Upper lobe of left lung (tissue), 6 donors: ENCODE results near the gene CDK6. TPM values are rescaled to one million over a fixed set of nuclear protein-coding genes. Genes with fewer than 3 reads are reported as not detected.
A peak's percentile ranks its signal among the peaks of the same experiment; 100 is the strongest.

Experiments used
- ATAC-seq, 2 donors: fragments of 200-7000 bp; cut with Tn5 transposase; one replicate each; pipeline ENCODE4 v1.9.1; 2022; ENCODE audit warnings: mild to moderate bottlenecking in 2 of 2, moderate library complexity in 2 of 2; ENCODE audit not compliant: low FRiP score in 2 of 2
- DNase-seq, 2 donors: peaks; one replicate each; pipeline ENCODE4 v3.0.0-alpha.2; 2019 to 2020
- H3K27ac ChIP-seq, 4 donors: fragments of 200-600 bp; sonication (generic); one replicate each; pipeline ENCODE4 v1.5.1; 2016 to 2019
- H3K27me3 ChIP-seq, 4 donors: fragments of 200-600 bp; sonication (generic); one replicate each; pipeline ENCODE4 v1.5.1; 2017 to 2019
- H3K36me3 ChIP-seq, 4 donors: fragments of 200-600 bp; sonication (generic); one replicate each; pipeline ENCODE4 v1.5.1; 2016 to 2019
- H3K4me1 ChIP-seq, 4 donors: fragments of 200-600 bp; sonication (generic); one replicate each; pipeline ENCODE4 v1.5.1; 2018 to 2019
- H3K4me3 ChIP-seq, 4 donors: fragments of 200-600 bp; sonication (generic); one replicate each; pipeline ENCODE4 v1.5.1; 2017 to 2019; ENCODE audit warnings: mild to moderate bottlenecking in 2 of 4, moderate library complexity in 1 of 4
- H3K9me3 ChIP-seq, 4 donors: fragments of 200-600 bp; sonication (generic); one replicate each; pipeline ENCODE4 v1.5.1; 2018 to 2019
- EP300 ChIP-seq, 4 donors: sonication (generic); formaldehyde crosslinking; IDR thresholded peaks; one replicate each; pipeline ENCODE4 v1.5.1; 2017; ENCODE audit warnings: antibody characterized with exemption in 4 of 4, control low read depth in 2 of 4
- POLR2A ChIP-seq, 4 donors: fragments of 450-650 bp; IDR thresholded peaks; one replicate each; pipeline ENCODE4 v1.5.1; 2016 to 2017; ENCODE audit warnings: antibody characterized with exemption in 4 of 4, mild to moderate bottlenecking in 2 of 4
- POLR2AphosphoS5 ChIP-seq, 2 donors: sonication (generic); formaldehyde crosslinking; IDR thresholded peaks; one replicate each; pipeline ENCODE4 v1.5.1; 2017; ENCODE audit warnings: antibody characterized with exemption in 2 of 2
- WGBS, 2 donors: methylation state at CpG; one replicate each; pipeline ENCODE4 v1.1.5; 2017 to 2018; 5-methylcytosine and 5-hydroxymethylcytosine counted together
- total RNA-seq, 6 donors: library from RNA; depleted of rRNA in 4 of 6; stranded (reverse); fragments of >200 nt in 4 of 6; gene quantifications; one replicate each; pipeline versions ENCODE4 v1.1.0 to v1.2.1, GENCODE V29; 2016 to 2021
- TF ChIP-seq, protein P1 (sequence below), 6 experiments: fragments of 450-650 bp in 4 of 6; fragments of 200-600 bp in 2 of 6; sonication (generic) in 2 of 6; IDR thresholded peaks; one replicate each; pipeline ENCODE4 v1.5.1; 2016 to 2019; ENCODE audit warnings: antibody characterized with exemption in 6 of 6
- donor health status: DM: no; HTN: no; CAD: no; lungs with moderate emphysema.
- donor health status: DM: no; HTN: yes; CAD: no; lungs with severe emphysema.

CDK6 gene
- total RNA-seq, 6 donors from 2014 or later, result 15.7 to 26.9 (median 19.9) TPM

DNA sequence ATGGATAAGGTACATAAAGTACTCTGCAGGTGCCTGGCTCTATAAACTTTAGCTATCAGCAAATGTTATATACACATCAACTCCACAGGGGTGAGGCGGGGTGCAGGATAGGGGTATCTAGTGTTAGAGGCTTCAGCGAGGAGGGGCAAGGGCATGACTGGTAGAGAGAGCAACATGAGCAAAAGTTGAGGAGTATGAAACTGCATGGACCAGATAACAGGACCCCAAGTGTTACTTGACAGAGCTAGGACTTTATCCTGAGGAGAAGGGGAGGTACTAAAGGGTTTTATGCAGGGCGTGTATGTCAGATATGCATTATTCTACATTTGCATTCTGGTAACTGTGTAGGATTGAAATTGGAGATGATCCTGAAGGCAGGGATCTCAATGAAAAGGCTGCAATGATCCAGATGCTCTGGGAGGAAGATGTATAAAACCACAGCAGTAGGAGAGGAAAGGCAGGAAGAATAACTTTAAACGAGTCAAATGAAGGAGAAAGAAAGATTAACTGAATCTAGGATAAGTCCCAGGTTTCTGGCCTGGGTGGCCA, 136.3 kb downstream of the CDK6 start:
- H3K4me3 ChIP-seq, result no peak overlapping the region
- H3K9me3 ChIP-seq, result peaks cover 0 to 2% (median 0%) of the 10 kb centered on the region in 4 donors
- ATAC-seq (no peak), DNase-seq (no peak)
- no peak overlapping the region for H3K27ac ChIP-seq
- WGBS, 2 donors, result 85 to 88% methylated on average over 4 of the region's 4 CpGs
- H3K4me1 ChIP-seq, result peaks cover 8 to 24% (median 18%) of the 10 kb centered on the region in 4 donors
- H3K27me3 ChIP-seq, result no peaks in the 10 kb centered on the region
- TF ChIP-seq POLR2AphosphoS5 (IDR thresholded peaks at IDR 0.05), result no peak
- TF ChIP-seq, protein P1, sequence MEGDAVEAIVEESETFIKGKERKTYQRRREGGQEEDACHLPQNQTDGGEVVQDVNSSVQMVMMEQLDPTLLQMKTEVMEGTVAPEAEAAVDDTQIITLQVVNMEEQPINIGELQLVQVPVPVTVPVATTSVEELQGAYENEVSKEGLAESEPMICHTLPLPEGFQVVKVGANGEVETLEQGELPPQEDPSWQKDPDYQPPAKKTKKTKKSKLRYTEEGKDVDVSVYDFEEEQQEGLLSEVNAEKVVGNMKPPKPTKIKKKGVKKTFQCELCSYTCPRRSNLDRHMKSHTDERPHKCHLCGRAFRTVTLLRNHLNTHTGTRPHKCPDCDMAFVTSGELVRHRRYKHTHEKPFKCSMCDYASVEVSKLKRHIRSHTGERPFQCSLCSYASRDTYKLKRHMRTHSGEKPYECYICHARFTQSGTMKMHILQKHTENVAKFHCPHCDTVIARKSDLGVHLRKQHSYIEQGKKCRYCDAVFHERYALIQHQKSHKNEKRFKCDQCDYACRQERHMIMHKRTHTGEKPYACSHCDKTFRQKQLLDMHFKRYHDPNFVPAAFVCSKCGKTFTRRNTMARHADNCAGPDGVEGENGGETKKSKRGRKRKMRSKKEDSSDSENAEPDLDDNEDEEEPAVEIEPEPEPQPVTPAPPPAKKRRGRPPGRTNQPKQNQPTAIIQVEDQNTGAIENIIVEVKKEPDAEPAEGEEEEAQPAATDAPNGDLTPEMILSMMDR (IDR thresholded peaks at IDR 0.05), result no peak
- no peak for TF ChIP-seq EP300 (IDR thresholded peaks at IDR 0.05)
- TF ChIP-seq POLR2A (IDR thresholded peaks at IDR 0.05), result no peak
- no peaks in the 10 kb centered on the region for H3K36me3 ChIP-seq

DNA sequence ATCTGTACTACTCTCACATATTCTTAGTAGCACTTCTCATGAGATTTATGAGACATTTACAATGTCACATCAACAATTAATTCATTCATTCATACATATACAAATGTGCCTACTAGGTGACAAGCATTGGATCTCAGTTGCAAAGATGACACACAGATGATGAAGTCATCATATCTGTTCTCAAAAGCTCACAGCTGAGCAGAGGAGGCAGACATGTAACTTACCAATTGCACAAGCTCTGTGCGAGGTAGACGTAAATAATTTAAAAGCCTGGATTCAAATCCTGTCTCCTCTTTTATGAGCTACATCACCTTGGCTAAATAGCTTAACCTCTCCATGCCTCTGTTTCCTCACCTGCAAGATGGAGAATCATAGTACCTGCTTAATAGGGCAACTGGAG, 136.8 kb downstream of the CDK6 start:
- Histone ChIP-seq H3K4me3 (no peak overlapping the region), H3K27ac (peak overlapping the region in 1 of 4 donors; percentile 51), H3K36me3 (no peaks in the 10 kb centered on the region), H3K9me3 (no peaks in the 10 kb centered on the region), H3K4me1 (peaks cover 8 to 24% (median 18%) of the 10 kb centered on the region in 4 donors), H3K27me3 (no peaks in the 10 kb centered on the region)
- 90% methylated on average over 2 of the region's 2 CpGs for WGBS, 2 donors
- ATAC-seq (no peak), DNase-seq (no peak)
- TF ChIP-seq POLR2A (IDR thresholded peaks at IDR 0.05) (no peak), EP300 (IDR thresholded peaks at IDR 0.05) (no peak), POLR2AphosphoS5 (IDR thresholded peaks at IDR 0.05) (no peak)
- TF ChIP-seq, protein P1 (IDR thresholded peaks at IDR 0.05), result no peak

DNA sequence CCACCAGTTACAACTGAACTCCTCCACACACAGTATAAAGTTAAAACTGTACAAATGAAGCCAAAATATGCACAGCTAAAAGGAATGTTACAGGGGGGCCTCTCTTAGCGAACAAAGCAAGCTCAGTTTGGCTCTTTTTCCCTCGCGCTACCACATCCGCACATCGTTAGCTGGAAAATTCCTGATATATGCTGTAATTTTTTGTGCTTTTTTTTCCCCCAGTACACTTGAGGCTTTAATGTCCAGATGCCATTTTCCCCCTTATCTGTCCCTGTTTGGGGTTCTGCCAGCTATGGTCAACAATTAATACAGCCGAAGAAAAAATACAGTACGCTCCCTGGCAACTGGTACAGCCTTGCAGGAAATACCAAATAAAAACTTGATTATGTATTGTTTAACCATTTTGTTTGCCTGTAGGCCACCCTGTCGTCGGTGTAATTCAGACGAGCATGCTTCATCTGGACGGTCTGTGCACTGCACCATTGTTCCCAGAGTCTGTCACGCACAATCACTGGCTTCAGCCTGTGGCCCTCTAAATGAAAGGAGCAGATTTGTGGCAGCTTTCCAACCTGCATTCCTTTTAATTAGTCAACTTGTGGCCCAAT, 138.0 kb downstream of the CDK6 start:
- TF ChIP-seq, protein P1 (IDR thresholded peaks at IDR 0.05), result peak in 1 of 6 experiments; percentile 16
- no peak for TF ChIP-seq EP300 (IDR thresholded peaks at IDR 0.05)
- no peaks in the 10 kb centered on the region for H3K9me3 ChIP-seq
- no peak for DNase-seq

DNA sequence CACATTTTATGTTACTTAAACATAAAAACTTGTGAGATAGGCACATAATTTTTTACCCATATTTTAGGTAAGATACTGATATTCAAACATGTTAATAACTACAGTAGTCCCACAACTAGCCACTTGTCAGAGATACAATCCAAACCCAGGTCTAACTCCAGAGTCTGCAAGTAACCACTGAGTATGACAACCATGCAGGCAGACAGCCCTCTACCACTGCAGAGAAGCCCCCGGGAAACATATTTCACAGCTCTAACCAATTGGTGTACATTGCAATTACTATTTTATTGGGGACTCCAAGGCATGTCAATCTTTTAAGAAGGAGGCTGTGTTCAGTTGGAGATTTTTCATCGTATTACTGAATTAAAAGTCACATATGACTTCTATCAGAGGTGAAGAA, 139.0 kb downstream of the CDK6 start:
- H3K36me3 ChIP-seq, result no peaks in the 10 kb centered on the region
- no peak overlapping the region for H3K4me3 ChIP-seq
- H3K4me1 ChIP-seq, result peaks cover 8 to 24% (median 17%) of the 10 kb centered on the region in 4 donors
- H3K9me3 ChIP-seq, result no peaks in the 10 kb centered on the region
- DNase-seq (no peak), ATAC-seq (no peak)
- WGBS, 2 donors, result 74 to 78% methylated on average over 2 of the region's 2 CpGs
- H3K27ac ChIP-seq, result peak overlapping the region in 1 of 4 donors; percentile 83
- TF ChIP-seq POLR2A (IDR thresholded peaks at IDR 0.05) (no peak), EP300 (IDR thresholded peaks at IDR 0.05) (no peak), POLR2AphosphoS5 (IDR thresholded peaks at IDR 0.05) (no peak)
- TF ChIP-seq, protein P1 (IDR thresholded peaks at IDR 0.05), result no peak
- no peaks in the 10 kb centered on the region for H3K27me3 ChIP-seq

More for the DNA sequence above, 138.0 kb downstream of the CDK6 start:
- peak; percentile 34 to 68 for ATAC-seq
- 34 to 54% methylated on average over 12 of the region's 12 CpGs for WGBS, 2 donors
- Histone ChIP-seq H3K4me1 (peaks cover 8 to 24% (median 17%) of the 10 kb centered on the region in 4 donors), H3K27me3 (no peaks in the 10 kb centered on the region), H3K4me3 (peak overlapping the region in 1 of 4 donors; percentile 19), H3K36me3 (no peaks in the 10 kb centered on the region), H3K27ac (peak overlapping the region in 1 of 4 donors; percentile 51)

DNA sequence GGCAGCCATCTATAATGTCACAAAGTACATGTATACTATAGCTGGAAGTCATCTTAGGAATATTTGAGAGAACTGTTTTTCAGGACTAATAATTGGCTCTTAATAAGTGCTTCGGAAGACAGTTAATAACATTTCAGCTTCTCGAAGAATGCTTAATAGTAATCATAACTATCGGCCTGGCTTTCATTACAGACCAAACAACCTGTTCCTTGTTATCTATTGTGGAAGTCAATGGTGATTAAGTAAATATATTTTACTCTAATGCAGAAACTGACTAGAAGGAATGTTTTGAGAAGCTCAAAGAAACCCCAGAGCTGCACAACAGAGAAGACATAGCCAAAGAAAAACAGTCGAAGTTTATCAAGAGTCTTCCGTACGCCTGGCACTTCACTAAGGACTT, 139.4 kb downstream of the CDK6 start:
- H3K27ac ChIP-seq, result peak overlapping the region in 1 of 4 donors; percentile 83
- H3K9me3 ChIP-seq, result no peaks in the 10 kb centered on the region
- 57 to 68% methylated on average over 6 of the region's 6 CpGs for WGBS, 2 donors
- DNase-seq (no peak), ATAC-seq (no peak)
- no peaks in the 10 kb centered on the region for H3K27me3 ChIP-seq
- TF ChIP-seq, protein P1 (IDR thresholded peaks at IDR 0.05), result no peak
- TF ChIP-seq EP300 (IDR thresholded peaks at IDR 0.05) (no peak), POLR2A (IDR thresholded peaks at IDR 0.05) (no peak), POLR2AphosphoS5 (IDR thresholded peaks at IDR 0.05) (no peak)
- H3K4me1 ChIP-seq, result peaks cover 8 to 24% (median 17%) of the 10 kb centered on the region in 4 donors
- no peak overlapping the region for H3K4me3 ChIP-seq
- no peaks in the 10 kb centered on the region for H3K36me3 ChIP-seq
